HepG2 (cell line): ENCODE results near the gene CD83. TPM values are rescaled to one million over a fixed set of nuclear protein-coding genes. Genes with fewer than 3 reads are reported as not detected.

Source experiments
- ATAC-seq: fragments of 200-7000 bp; cut with Tn5 transposase; 3 replicates; pipeline ENCODE4 v1.9.1; 2020; ENCODE audit warnings: mild to moderate bottlenecking, moderate library complexity
- BruUV-seq: library from RNA; stranded (reverse); fragments of 400-500 nt; replicated peaks from 2 replicates; lab custom pipeline; 2021; lab: Mats Ljungman, UMichigan
- CTCF ChIA-PET: fragments of 300-600 bp; formaldehyde crosslinking; extraction: SDS; loops from one replicate; lab custom pipeline; 2021; ENCODE audit warnings: low total read pairs, inconsistent platforms, low intra/inter-chr PET ratio; lab: Yijun Ruan, JAX
- POLR2A ChIA-PET: fragments of 350-600 bp; sonication (Branson Sonifier 250); formaldehyde crosslinking; loops from one replicate; lab custom pipeline; 2020; ENCODE audit warnings: antibody characterized with exemption, inconsistent platforms; lab: Yijun Ruan, JAX
- DNase-seq: peaks from one replicate; pipeline ENCODE4 v3.0.0-alpha.2; 2015; ENCODE audit warnings: low spot score
- FAIRE-seq: peaks from 3 replicates; lab custom pipeline; 2011; peaks lifted over from hg19 to GRCh38; lab: Jason Lieb, UNC
- H2AFZ ChIP-seq: one replicate; pipeline ENCODE4 v1.6.1; 2011; ENCODE audit warnings: low read length, inconsistent platforms
- H3K27ac ChIP-seq: fragments of 300-600 bp; 3 replicates; pipeline ENCODE4 v1.8.0; 2011; ENCODE audit warnings: mixed run types, mild to moderate bottlenecking, mixed read lengths, low read length, inconsistent platforms; ENCODE audit not compliant: insufficient read depth; ENCODE audit errors: extremely low read length
- H3K27me3 ChIP-seq, 2 experiments: fragments of 200-600 bp in 1 of 2; 2 replicates in 1 of 2; 3 replicates in 1 of 2; pipeline versions ENCODE4 v1.6.0 to v1.8.0; 2011; ENCODE audit warnings: low read length in 2 of 2, mild to moderate bottlenecking in 2 of 2, moderate library complexity in 2 of 2, inconsistent platforms in 1 of 2; ENCODE audit not compliant: insufficient read depth in 2 of 2, control insufficient read depth in 1 of 2
- H3K36me3 ChIP-seq, 2 experiments: fragments of 200-600 bp in 1 of 2; replicated peaks in 1 of 2; 2 replicates in 1 of 2; 3 replicates in 1 of 2; pipeline versions ENCODE4 v1.5.1 to v1.8.0; 2011; ENCODE audit warnings: low read length in 2 of 2, inconsistent platforms in 1 of 2; ENCODE audit not compliant: insufficient read depth in 2 of 2, control insufficient read depth in 1 of 2
- H3K4me1 ChIP-seq: 2 replicates; pipeline ENCODE4 v1.5.1; 2012; ENCODE audit warnings: low read length, inconsistent platforms; ENCODE audit not compliant: insufficient read depth
- H3K4me2 ChIP-seq: 2 replicates; pipeline ENCODE4 v1.6.0; 2011; ENCODE audit warnings: low read depth, low read length, inconsistent platforms
- H3K4me3 ChIP-seq, 3 experiments: fragments of 200-600 bp in 1 of 3; sonication (generic), shearing (Covaris generic) in 1 of 3; replicated peaks in 1 of 3; 2 replicates each; pipeline ENCODE4 v1.5.1; 2011 to 2016; ENCODE audit warnings: low read length in 3 of 3, inconsistent platforms in 2 of 3, low read depth in 2 of 3, mild to moderate bottlenecking in 2 of 3, control low read depth in 1 of 3, mixed read lengths in 1 of 3; ENCODE audit not compliant: insufficient read depth in 1 of 3
- H3K79me2 ChIP-seq: one replicate; pipeline ENCODE4 v1.6.1; 2011; ENCODE audit warnings: low read length, inconsistent platforms; ENCODE audit not compliant: insufficient read depth
- H3K9ac ChIP-seq: 2 replicates; pipeline ENCODE4 v1.6.0; 2011; ENCODE audit warnings: mild to moderate bottlenecking, low read depth, low read length, inconsistent platforms; ENCODE audit not compliant: insufficient read depth
- H3K9me3 ChIP-seq: 2 replicates; pipeline ENCODE4 v1.5.1; 2012; ENCODE audit warnings: mild to moderate bottlenecking, low read length
- H4K20me1 ChIP-seq: 2 replicates; pipeline ENCODE4 v1.6.0; 2011; ENCODE audit warnings: inconsistent platforms, mild to moderate bottlenecking, low read length, moderate library complexity; ENCODE audit not compliant: insufficient read depth
- ARHGAP35 ChIP-seq: sonication (generic); formaldehyde crosslinking; IDR thresholded peaks from 2 replicates; pipeline ENCODE4 v1.9.0; 2022; ENCODE audit warnings: mild to moderate bottlenecking, inconsistent platforms, moderate library complexity, missing genetic modification reagents, borderline replicate concordance
- CEBPZ ChIP-seq: IDR thresholded peaks from 2 replicates; pipeline ENCODE4 v1.6.1; 2012; ENCODE audit warnings: low read length, improper control_type of control experiment
- JUN ChIP-seq: sonication (generic); formaldehyde crosslinking; IDR thresholded peaks from 2 replicates; pipeline ENCODE4 v1.4.0; 2020; ENCODE audit warnings: mild to moderate bottlenecking, missing genetic modification reagents
- MEIS2 ChIP-seq: sonication (generic); formaldehyde crosslinking; IDR thresholded peaks from 2 replicates; pipeline ENCODE4 v1.9.0; 2021; ENCODE audit warnings: mild to moderate bottlenecking, missing genetic modification reagents
- RNF219 ChIP-seq: sonication (generic); formaldehyde crosslinking; IDR thresholded peaks from 2 replicates; pipeline ENCODE4 v1.5.0; 2020; ENCODE audit warnings: mild to moderate bottlenecking, missing genetic modification reagents
- RXRA ChIP-seq: sonication (generic); formaldehyde crosslinking; IDR thresholded peaks from 2 replicates; pipeline ENCODE4 v1.5.1; 2020; ENCODE audit warnings: missing genetic modification reagents
- SMAD3 ChIP-seq: sonication (generic); formaldehyde crosslinking; IDR thresholded peaks from 2 replicates; pipeline ENCODE4 v1.4.0; 2020; ENCODE audit warnings: missing genetic modification reagents
- ZBTB25 ChIP-seq: IDR thresholded peaks from 2 replicates; pipeline ENCODE4 v1.6.1; 2018; ENCODE audit warnings: missing genetic modification reagents
- ZBTB46 ChIP-seq: sonication (generic); formaldehyde crosslinking; IDR thresholded peaks from 2 replicates; pipeline ENCODE4 v1.4.0; 2020; ENCODE audit warnings: mild to moderate bottlenecking, missing genetic modification reagents, borderline replicate concordance
- ZNF260 ChIP-seq: sonication (generic); formaldehyde crosslinking; IDR thresholded peaks from 2 replicates; pipeline ENCODE4 v1.4.0; 2020; ENCODE audit warnings: missing genetic modification reagents, low read depth, mild to moderate bottlenecking, borderline replicate concordance
- ZNF33A ChIP-seq: sonication (generic); formaldehyde crosslinking; IDR thresholded peaks from 2 replicates; pipeline ENCODE4 v1.5.1; 2020; ENCODE audit warnings: missing genetic modification reagents, mild to moderate bottlenecking, moderate library complexity, borderline replicate concordance
- WGBS: methylation state at CpG from one replicate; pipeline ENCODE4 v1.1.6; 2017; ENCODE audit warnings: low lambda C conversion rate; 5-methylcytosine and 5-hydroxymethylcytosine counted together
- in situ Hi-C: cut with HindIII; loops from 2 replicates; pipeline ENCODE4 v1.10.0; 2017; ENCODE audit warnings: low pct_unique_long_range_greater_than_20kb; ENCODE audit not compliant: extremely low pct_ligation_motif_present
- intact Hi-C: fragments of 100-400 bp; cut with micrococcal nuclease; formaldehyde crosslinking; loops from one replicate; pipeline ENCODE4 v1.10.0; 2022; ENCODE audit not compliant: unreplicated experiment
- polyA plus RNA-seq, 8 experiments: library from polyadenylated mRNA; depleted of rRNA in 3 of 8; stranded (reverse) in 7 of 8; unstranded in 1 of 8; fragments of >200 nt; fragmentation: Illumina TruSeq in 4 of 8; extraction: Trizol in 4 of 8; gene quantifications; 2 replicates each; pipeline versions ENCODE4 v1.2.1 to v1.2.3, GENCODE V29; 2011 to 2016; ENCODE audit warnings: low read depth in 4 of 8, missing spikeins in 1 of 8, mixed read lengths in 1 of 8; ENCODE audit not compliant: insufficient read depth in 1 of 8
- total RNA-seq, 5 experiments: library from RNA; depleted of rRNA; stranded (reverse); fragments of >200 nt; fragmentation: Illumina TruSeq; extraction: Trizol; gene quantifications; 2 replicates each; pipeline ENCODE4 v1.2.3, GENCODE V29; 2016; ENCODE audit warnings: low read depth in 1 of 5

Gene CD83
- total and polyA plus RNA-seq, 2 of the 13 experiments (the other 11 are each of a cell fraction or from before 2014, with no cell fraction given) = 0.46 to 2.3 TPM

GRCh38 chr6:14127611-14128010 is 10.0 kb downstream of the CD83 start:
- Histone ChIP-seq H3K9me3 (no peaks in the 10 kb centered on the region), H3K4me2 (no peak overlapping the region), H3K27ac (no peak overlapping the region), H3K4me3 (no peak overlapping the region), H3K79me2 (no peaks in the 10 kb centered on the region), H3K36me3 (no peaks in the 10 kb centered on the region), H3K27me3 (no peaks in the 10 kb centered on the region), H4K20me1 (no peaks in the 10 kb centered on the region), H3K9ac (no peak overlapping the region), H2AFZ (no peak overlapping the region), H3K4me1 (peaks cover 18% of the 10 kb centered on the region)
- ChIA-PET POLR2A (no interaction called here), CTCF (no interaction called here)
- TF ChIP-seq RNF219 (CRISPR knock-in tag) (no peak), JUN (CRISPR knock-in tag) (no peak), CEBPZ (no peak), RXRA (no peak), ARHGAP35 (CRISPR knock-in tag) (no peak), ZNF33A (CRISPR knock-in tag) (no peak), ZBTB46 (no peak), MEIS2 (CRISPR knock-in tag) (no peak), SMAD3 (CRISPR knock-in tag) (no peak), ZNF260 (CRISPR knock-in tag) (no peak), ZBTB25 (CRISPR knock-in tag) (no peak)
- ATAC-seq (no peak), DNase-seq (no peak), FAIRE-seq (no peak)
- BruUV-seq = no TSS peak
- in situ Hi-C loops (no loop called here), intact Hi-C loops (no loop called here)
- 54% methylated on average over 3 of the region's 3 CpGs for whole genome bisulfite sequencing
